K562 treated with DMSO at 1 percent for 24 hours (cell line): Measurements from ENCODE around the gene RPL13. TPM values are rescaled to one million over a fixed set of nuclear protein-coding genes. Genes with fewer than 3 reads are reported as not detected.

ENCODE experiments used
- total RNA-seq: library from RNA; unstranded; fragments of 300-600 nt; gene quantifications from 2 replicates; pipeline ENCODE4 v1.2.3, GENCODE V29; 2022; ENCODE audit warnings: low read depth; ENCODE audit not compliant: insufficient read depth

Gene RPL13
- 12,285 and 13,919 TPM in 2 replicates for total RNA-seq

DNA sequence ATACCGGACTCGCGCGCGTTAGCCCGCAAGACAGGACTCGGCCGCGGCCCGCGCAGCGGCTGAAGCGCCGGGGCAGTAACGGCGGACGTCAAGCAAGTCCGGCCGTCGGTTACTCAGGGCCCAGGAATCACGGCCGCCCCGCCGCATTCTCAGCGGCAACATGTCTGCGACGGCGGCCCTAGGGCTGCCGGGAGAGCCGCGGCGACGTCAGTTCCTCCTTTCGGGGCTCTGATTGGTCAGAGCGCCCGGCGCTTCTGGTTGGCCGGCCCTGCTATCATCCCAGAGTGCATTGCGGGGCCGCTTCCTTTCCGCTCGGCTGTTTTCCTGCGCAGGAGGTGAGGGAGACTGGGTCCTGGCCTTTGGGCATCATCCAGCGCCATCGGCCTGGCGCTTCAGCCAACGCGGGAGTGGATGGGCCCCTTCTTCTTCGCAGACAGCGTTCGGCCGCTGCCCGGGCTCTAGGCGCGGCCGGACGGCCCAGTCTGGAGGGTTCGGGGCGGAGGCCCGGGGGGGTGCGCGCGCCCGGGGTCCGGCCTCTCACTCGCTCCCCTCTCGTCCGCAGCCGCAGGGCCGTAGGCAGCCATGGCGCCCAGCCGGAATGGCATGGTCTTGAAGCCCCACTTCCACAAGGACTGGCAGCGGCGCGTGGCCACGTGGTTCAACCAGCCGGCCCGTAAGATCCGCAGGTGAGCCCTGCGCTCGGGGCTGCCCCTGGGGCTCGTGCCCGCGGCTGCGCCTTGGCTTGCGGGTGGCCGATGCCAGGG is at the start of gene RPL13:
Gene RPL13, plus strand, starts transcription at position 305 of the 764 bp plus-strand sequence. Its CDS starts 278 bp downstream, at position 583.

DNA sequence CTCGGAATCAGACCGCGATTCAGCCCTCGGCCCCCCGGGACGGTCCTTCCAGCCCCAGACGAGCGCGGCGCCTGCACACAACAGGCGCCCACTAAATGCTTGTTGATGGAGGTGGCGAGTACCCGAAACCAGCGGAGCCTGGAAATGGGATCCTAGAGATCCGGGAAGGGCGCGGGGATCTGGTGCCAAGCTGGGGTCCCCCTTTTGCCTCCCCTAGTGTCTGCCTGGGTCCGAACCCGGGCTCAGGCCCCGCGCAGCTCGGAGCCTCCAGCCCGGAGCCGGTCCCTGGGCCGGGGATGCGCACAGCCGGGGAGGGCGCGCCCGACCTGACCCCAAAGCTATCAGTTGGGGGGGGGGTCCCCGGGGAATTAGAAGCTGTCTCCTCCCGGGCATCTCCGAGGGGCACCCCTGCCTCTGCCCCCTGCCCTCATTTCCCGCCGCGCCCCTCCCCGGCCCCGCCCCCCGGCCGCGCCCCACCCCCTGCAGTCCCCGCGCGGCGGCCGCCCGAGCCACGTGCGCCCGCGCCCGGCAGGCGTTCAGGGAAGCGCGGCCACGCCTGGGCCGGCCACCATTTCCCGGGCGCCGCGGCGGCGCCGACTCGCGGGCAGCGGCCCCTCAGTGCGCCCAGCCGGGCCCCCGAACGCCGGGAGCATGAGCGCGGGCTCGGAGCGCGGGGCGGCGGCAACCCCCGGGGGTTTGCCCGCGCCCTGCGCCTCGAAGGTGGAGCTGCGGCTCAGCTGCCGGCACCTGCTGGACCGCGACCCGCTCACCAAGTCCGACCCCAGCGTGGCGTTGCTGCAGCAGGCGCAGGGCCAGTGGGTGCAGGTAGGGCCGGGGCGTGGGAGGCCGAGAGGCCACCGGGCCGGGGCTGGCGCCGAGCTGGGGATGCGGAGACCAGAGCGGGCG is 15.0 kb downstream of the RPL13 start, which contains the start of gene CPNE7:
Gene CPNE7, plus strand, starts transcription at position 512 of the 906 bp plus-strand sequence. Its CDS starts 140 bp downstream, at position 652.

DNA sequence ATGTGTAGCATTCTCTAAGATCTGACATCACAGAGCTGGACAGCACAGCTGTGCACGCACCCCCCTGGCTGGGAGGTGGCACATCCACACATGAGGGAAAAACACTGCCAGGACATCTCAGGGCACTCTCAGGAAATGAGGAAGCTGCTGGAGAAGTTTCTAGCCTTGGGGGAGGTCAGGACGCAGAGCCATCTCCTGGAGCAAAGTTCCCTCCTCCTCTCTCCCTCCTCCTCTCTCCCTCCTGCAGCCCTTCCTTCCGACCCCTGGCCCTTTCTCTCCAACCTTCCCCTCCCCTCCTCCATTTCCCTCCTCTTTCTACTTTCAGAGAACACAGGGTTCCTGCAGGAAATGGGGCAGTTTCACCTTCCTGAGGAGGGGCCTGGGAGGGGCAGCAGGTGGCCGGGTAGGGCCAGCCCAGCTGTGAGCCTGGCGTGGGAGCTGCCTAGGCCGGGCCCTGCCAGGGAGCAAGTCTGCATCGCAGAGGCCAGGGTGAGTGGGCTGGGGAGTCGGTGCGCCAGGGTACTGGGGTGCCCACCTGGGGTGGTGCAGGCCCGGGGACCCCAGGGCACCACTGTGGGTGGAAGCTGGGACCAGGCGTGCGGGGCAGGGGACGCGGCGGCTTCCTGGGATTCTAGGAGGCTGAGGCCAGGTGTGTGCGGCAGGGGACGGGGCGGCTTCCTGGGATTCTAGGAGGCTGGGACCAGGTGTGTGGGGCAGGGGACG is 52.9 kb downstream of the RPL13 start, which contains the start of gene DPEP1:
Gene DPEP1, plus strand, starts transcription at position 412 of the 723 bp plus-strand sequence. CDS start 16,769 bp downstream, outside the sequence.

Other genes starting within 250 kb of the RPL13 start
- gene ANKRD11, start 70.1 kb upstream of the RPL13 start, total RNA-seq = 112 and 116 TPM in 2 replicates
- 67.3 and 86.4 TPM in 2 replicates for gene SPG7, start 52.3 kb upstream of the RPL13 start, total RNA-seq
- gene CPNE7, start 15.1 kb downstream of the RPL13 start, total RNA-seq = 2.4 and 4.2 TPM in 2 replicates
- 1.6 TPM in 1 of 2 replicates, not detected in the other for gene DPEP1, start 53.0 kb downstream of the RPL13 start, total RNA-seq
- 94.2 and 99.1 TPM in 2 replicates for gene CHMP1A, start 97.0 kb downstream of the RPL13 start, total RNA-seq
- 9.0 and 9.8 TPM in 2 replicates for gene SPATA33, start 97.2 kb downstream of the RPL13 start, total RNA-seq
- 25.9 and 38.1 TPM in 2 replicates for gene CDK10, start 126.0 kb downstream of the RPL13 start, total RNA-seq
- gene SPATA2L, start 141.0 kb downstream of the RPL13 start, total RNA-seq = 28.2 and 29.0 TPM in 2 replicates
- gene VPS9D1, start 160.2 kb downstream of the RPL13 start, total RNA-seq = 22.4 and 26.3 TPM in 2 replicates
- 19.5 and 21.9 TPM in 2 replicates for gene ZNF276, start 160.9 kb downstream of the RPL13 start, total RNA-seq